CD4-positive, alpha-beta T cell (primary cell): ENCODE results near the gene TBC1D24. TPM values are rescaled to one million over a fixed set of nuclear protein-coding genes. Genes with fewer than 3 reads are reported as not detected.

Source experiments
- ATAC-seq: fragments of 200-7000 bp; cut with Tn5 transposase; one replicate; pipeline ENCODE4 v1.10.0; 2022; ENCODE audit warnings: mild to moderate bottlenecking; ENCODE audit not compliant: poor library complexity
- CTCF ChIA-PET: fragments of 350-600 bp; sonication (Branson Sonifier 250); formaldehyde crosslinking; loops from one replicate; lab custom pipeline; 2021; ENCODE audit warnings: antibody characterized with exemption, inconsistent platforms; lab: Charles Lee
- POLR2A ChIA-PET: fragments of 350-600 bp; sonication (Branson Sonifier 250); formaldehyde crosslinking; loops from one replicate; lab custom pipeline; 2021; ENCODE audit warnings: antibody characterized with exemption, inconsistent platforms; lab: Charles Lee
- DNase-seq, 14 experiments: peaks; one replicate each; pipeline ENCODE4 v3.0.0-alpha.2; 2013 to 2020; ENCODE audit warnings: mixed read lengths in 2 of 14
- H3K27ac ChIP-seq, 2 donors: one replicate each; pipeline versions ENCODE4 v1.5.1 to v1.7.0; 2013; ENCODE audit warnings: low read length in 2 of 2, low read depth in 1 of 2, mild to moderate bottlenecking in 1 of 2
- H3K27me3 ChIP-seq, 2 experiments: 1 replicate in 1 of 2; 2 replicates in 1 of 2; pipeline versions ENCODE4 v1.6.1 to v1.7.0; 2013; ENCODE audit warnings: low read length in 2 of 2, control low read depth in 1 of 2, mild to moderate bottlenecking in 1 of 2, moderate library complexity in 1 of 2; ENCODE audit not compliant: insufficient read depth in 2 of 2, control insufficient read depth in 1 of 2
- H3K36me3 ChIP-seq: one replicate; pipeline ENCODE4 v1.6.1; 2013; ENCODE audit warnings: low read length, control low read depth; ENCODE audit not compliant: insufficient read depth
- H3K4me1 ChIP-seq: one replicate; pipeline ENCODE4 v1.6.1; 2013; ENCODE audit warnings: low read length, control low read depth; ENCODE audit not compliant: insufficient read depth
- H3K4me3 ChIP-seq: one replicate; pipeline ENCODE4 v1.5.1; 2013; ENCODE audit warnings: mild to moderate bottlenecking, low read length, moderate library complexity
- H3K9me3 ChIP-seq, 2 experiments: 1 replicate in 1 of 2; 2 replicates in 1 of 2; pipeline versions ENCODE4 v1.6.1 to v1.7.0; 2013; ENCODE audit warnings: low read length in 2 of 2, mild to moderate bottlenecking in 2 of 2, control low read depth in 1 of 2, moderate library complexity in 1 of 2; ENCODE audit not compliant: control insufficient read depth in 1 of 2, insufficient read depth in 1 of 2
- H3K27ac Mint-ChIP-seq: one replicate; pipeline ENCODE4 v1.8.0; 2020; ENCODE audit warnings: mixed read lengths
- H3K27me3 Mint-ChIP-seq: one replicate; pipeline ENCODE4 v1.8.0; 2021; ENCODE audit warnings: mixed read lengths
- H3K36me3 Mint-ChIP-seq: one replicate; pipeline ENCODE4 v1.8.0; 2021; ENCODE audit warnings: low read depth, mixed read lengths
- H3K4me1 Mint-ChIP-seq: one replicate; pipeline ENCODE4 v1.8.0; 2021; ENCODE audit warnings: low read depth, mixed read lengths
- H3K4me3 Mint-ChIP-seq: one replicate; pipeline ENCODE4 v1.8.0; 2020; ENCODE audit warnings: mild to moderate bottlenecking, mixed read lengths
- H3K9me3 Mint-ChIP-seq: one replicate; pipeline ENCODE4 v1.8.0; 2020; ENCODE audit warnings: mixed read lengths
- intact Hi-C, 2 experiments: fragments of 100-400 bp; cut with DNase I in 1 of 2; cut with micrococcal nuclease in 1 of 2; formaldehyde crosslinking; loops; one replicate each; pipeline versions ENCODE4 v1.15.1 to v1.9.0; 2023 to 2025; cut with DNase I, micrococcal nuclease
- total RNA-seq, 174 experiments: library from RNA in 2 of 174; stranded (reverse) in 2 of 174; gene quantifications; one replicate each; pipeline ENCODE4 v1.2.3 and lab custom pipeline; 2021 to 2026
- TF ChIP-seq, protein P1 (sequence below): fragments of 200-600 bp; IDR thresholded peaks from one replicate; pipeline ENCODE4 v1.8.0; 2022; ENCODE audit warnings: antibody characterized with exemption, mild to moderate bottlenecking

TBC1D24 gene
- total RNA-seq, 2 experiments from 2014 or later, result 1.2 to 2.1 TPM

DNA sequence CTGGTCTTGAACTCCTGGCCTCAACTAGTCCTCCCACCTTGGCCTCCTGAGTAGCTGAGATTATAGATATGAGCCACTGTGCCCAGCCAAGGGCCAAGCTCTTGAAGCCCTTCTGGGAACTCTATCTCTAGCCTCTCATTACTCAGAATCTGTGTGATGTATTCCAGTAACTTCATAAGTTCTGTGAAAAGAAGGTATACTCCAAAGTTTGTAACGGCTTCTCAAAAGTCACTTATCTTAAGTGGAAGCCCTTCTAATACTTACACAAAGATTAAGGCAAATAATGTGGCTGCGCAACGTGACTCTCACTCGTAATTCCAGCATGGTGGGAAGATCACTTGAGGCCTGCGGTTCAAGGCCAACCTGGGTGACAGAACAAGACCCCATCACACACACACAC, 19.7 kb downstream of the TBC1D24 start:
- TF ChIP-seq, protein P1, sequence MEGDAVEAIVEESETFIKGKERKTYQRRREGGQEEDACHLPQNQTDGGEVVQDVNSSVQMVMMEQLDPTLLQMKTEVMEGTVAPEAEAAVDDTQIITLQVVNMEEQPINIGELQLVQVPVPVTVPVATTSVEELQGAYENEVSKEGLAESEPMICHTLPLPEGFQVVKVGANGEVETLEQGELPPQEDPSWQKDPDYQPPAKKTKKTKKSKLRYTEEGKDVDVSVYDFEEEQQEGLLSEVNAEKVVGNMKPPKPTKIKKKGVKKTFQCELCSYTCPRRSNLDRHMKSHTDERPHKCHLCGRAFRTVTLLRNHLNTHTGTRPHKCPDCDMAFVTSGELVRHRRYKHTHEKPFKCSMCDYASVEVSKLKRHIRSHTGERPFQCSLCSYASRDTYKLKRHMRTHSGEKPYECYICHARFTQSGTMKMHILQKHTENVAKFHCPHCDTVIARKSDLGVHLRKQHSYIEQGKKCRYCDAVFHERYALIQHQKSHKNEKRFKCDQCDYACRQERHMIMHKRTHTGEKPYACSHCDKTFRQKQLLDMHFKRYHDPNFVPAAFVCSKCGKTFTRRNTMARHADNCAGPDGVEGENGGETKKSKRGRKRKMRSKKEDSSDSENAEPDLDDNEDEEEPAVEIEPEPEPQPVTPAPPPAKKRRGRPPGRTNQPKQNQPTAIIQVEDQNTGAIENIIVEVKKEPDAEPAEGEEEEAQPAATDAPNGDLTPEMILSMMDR, result no peak
- CTCF ChIA-PET, result no interaction called here

DNA sequence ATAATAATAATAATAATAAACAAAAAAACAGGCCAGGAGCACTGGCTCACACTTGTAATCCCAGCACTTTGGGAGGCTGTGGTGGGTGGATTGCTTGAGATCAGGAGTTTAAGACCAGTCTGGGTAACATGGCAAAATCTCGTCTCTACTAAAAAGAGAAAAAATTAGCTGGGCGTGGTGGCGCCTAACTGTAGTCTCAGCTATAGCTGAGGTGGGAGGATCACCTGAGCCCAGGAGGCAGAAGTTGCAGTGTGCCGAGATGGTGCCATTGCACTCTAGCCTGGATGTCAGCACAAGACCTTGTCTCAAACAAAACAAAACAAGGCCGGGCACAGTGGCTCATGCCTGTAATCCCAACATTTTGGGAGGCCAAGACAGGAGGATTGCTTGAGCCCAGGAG, 20.1 kb downstream of the TBC1D24 start:
- TF ChIP-seq, protein P1, result no peak
- Mint-ChIP-seq H3K27me3 (no peaks in the 10 kb centered on the region), H3K36me3 (peaks cover 4% of the 10 kb centered on the region), H3K9me3 (no peaks in the 10 kb centered on the region), H3K4me3 (no peak overlapping the region), H3K27ac (no peak overlapping the region), H3K4me1 (no peaks in the 10 kb centered on the region)
- ATAC-seq (no peak), DNase-seq (no peak)
- Histone ChIP-seq H3K27me3 (no peaks in the 10 kb centered on the region), H3K4me1 (no peaks in the 10 kb centered on the region), H3K27ac (no peak overlapping the region), H3K36me3 (peaks cover 5% of the 10 kb centered on the region), H3K9me3 (no peaks in the 10 kb centered on the region), H3K4me3 (no peak overlapping the region)
- intact Hi-C loops, result no loop called here
- ChIA-PET POLR2A (no interaction called here), CTCF (no interaction called here)

More for the DNA sequence above, 19.7 kb downstream of the TBC1D24 start:
- Histone ChIP-seq H3K4me1 (no peaks in the 10 kb centered on the region), H3K27me3 (no peaks in the 10 kb centered on the region), H3K4me3 (no peak overlapping the region), H3K27ac (no peak overlapping the region), H3K36me3 (peaks cover 5% of the 10 kb centered on the region), H3K9me3 (no peaks in the 10 kb centered on the region)
- POLR2A ChIA-PET, result no interaction called here
- Mint-ChIP-seq H3K27me3 (no peaks in the 10 kb centered on the region), H3K36me3 (peaks cover 4% of the 10 kb centered on the region), H3K27ac (no peak overlapping the region), H3K4me3 (no peak overlapping the region), H3K9me3 (no peaks in the 10 kb centered on the region), H3K4me1 (no peaks in the 10 kb centered on the region)
- DNase-seq (no peak), ATAC-seq (no peak)
- intact Hi-C loops, result no loop called here

DNA sequence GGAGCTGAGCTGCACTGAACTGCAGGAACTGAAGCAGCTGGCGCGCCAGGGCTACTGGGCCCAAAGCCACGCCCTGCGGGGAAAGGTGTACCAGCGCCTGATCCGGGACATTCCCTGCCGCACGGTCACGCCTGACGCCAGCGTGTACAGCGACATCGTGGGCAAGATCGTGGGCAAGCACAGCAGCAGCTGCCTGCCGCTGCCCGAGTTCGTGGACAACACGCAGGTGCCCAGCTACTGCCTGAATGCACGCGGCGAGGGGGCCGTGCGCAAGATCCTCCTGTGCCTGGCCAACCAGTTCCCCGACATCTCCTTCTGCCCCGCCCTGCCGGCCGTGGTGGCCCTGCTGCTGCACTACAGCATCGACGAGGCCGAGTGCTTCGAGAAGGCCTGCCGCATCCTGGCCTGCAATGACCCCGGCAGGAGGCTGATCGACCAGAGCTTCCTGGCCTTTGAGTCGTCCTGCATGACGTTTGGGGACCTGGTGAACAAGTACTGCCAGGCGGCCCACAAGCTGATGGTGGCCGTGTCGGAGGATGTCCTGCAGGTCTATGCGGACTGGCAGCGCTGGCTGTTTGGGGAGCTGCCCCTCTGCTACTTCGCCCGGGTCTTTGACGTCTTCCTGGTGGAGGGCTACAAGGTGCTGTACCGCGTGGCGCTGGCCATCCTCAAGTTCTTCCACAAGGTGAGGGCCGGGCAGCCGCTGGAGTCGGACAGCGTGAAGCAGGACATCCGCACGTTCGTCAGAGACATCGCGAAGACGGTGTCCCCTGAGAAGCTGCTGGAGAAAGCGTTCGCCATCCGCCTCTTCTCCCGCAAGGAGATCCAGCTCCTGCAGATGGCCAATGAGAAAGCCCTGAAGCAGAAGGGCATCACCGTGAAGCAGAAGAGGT, 21.5 kb downstream of the TBC1D24 start:
- peak in 1 of 14 experiments; percentile 17 for DNase-seq
- no peak for ATAC-seq
- peaks cover 4% of the 10 kb centered on the region for H3K4me1 Mint-ChIP-seq
- no peaks in the 10 kb centered on the region for H3K27me3 ChIP-seq
- no peaks in the 10 kb centered on the region for H3K9me3 ChIP-seq
- H3K4me1 ChIP-seq, result peaks cover 7% of the 10 kb centered on the region
- no peak overlapping the region for H3K4me3 Mint-ChIP-seq
- H3K27ac Mint-ChIP-seq, result no peak overlapping the region
- TF ChIP-seq, protein P1, result no peak
- H3K36me3 Mint-ChIP-seq, result peaks cover 4% of the 10 kb centered on the region
- CTCF ChIA-PET, result no interaction called here
- H3K27me3 Mint-ChIP-seq, result no peaks in the 10 kb centered on the region
- H3K4me3 ChIP-seq, result no peak overlapping the region
- H3K36me3 ChIP-seq, result peaks cover 5% of the 10 kb centered on the region
- no peaks in the 10 kb centered on the region for H3K9me3 Mint-ChIP-seq
- intact Hi-C loops, result no loop called here
- POLR2A ChIA-PET, result no interaction called here
- no peak overlapping the region for H3K27ac ChIP-seq
